Peyer's patch (tissue), 4 donors: ENCODE data around the gene PHACTR1. TPM values are rescaled to one million over a fixed set of nuclear protein-coding genes. Genes with fewer than 3 reads are reported as not detected.

Experiments used
- DNase-seq, 3 donors: peaks; one replicate each; pipeline ENCODE4 v3.0.0-alpha.2; 2017 to 2019
- H3K27ac ChIP-seq, 4 donors: fragments of 200-600 bp; sonication (generic); one replicate each; pipeline ENCODE4 v1.5.1; 2016 to 2019
- H3K27me3 ChIP-seq, 2 donors: fragments of 200-600 bp; sonication (generic); one replicate each; pipeline ENCODE4 v1.5.1; 2019
- H3K36me3 ChIP-seq, 3 donors: fragments of 200-600 bp; sonication (generic); one replicate each; pipeline ENCODE4 v1.5.1; 2016 to 2019
- H3K4me1 ChIP-seq, 4 donors: fragments of 200-600 bp; sonication (generic); one replicate each; pipeline ENCODE4 v1.5.1; 2016 to 2019
- H3K4me3 ChIP-seq, 4 donors: fragments of 200-600 bp; sonication (generic); 1 replicate in 3 of 4; 2 replicates in 1 of 4; pipeline ENCODE4 v1.5.1; 2016 to 2019; ENCODE audit warnings: mild to moderate bottlenecking in 1 of 4
- H3K9me3 ChIP-seq, 4 donors: fragments of 200-600 bp; sonication (generic); one replicate each; pipeline ENCODE4 v1.5.1; 2016 to 2019; ENCODE audit warnings: mild to moderate bottlenecking in 1 of 4
- CTCF ChIP-seq, 6 experiments: fragments of 450-650 bp in 4 of 6; fragments of 200-600 bp in 2 of 6; sonication (generic) in 1 of 6; IDR thresholded peaks; one replicate each; pipeline ENCODE4 v1.5.1; 2017 to 2019; ENCODE audit warnings: antibody characterized with exemption in 6 of 6, mild to moderate bottlenecking in 3 of 6, moderate library complexity in 1 of 6
- POLR2A ChIP-seq, 2 donors: fragments of 450-650 bp; IDR thresholded peaks; one replicate each; pipeline ENCODE4 v1.5.1; 2017; ENCODE audit warnings: antibody characterized with exemption in 2 of 2, mild to moderate bottlenecking in 2 of 2, moderate library complexity in 2 of 2
- total RNA-seq, 4 donors: library from RNA; depleted of rRNA; stranded (reverse); fragments of >200 nt; gene quantifications; one replicate each; pipeline ENCODE4 v1.1.0, GENCODE V29; 2016

Gene PHACTR1
- total RNA-seq, 4 donors from 2014 or later: 0.35 to 19.0 (median 1.7) TPM

GRCh38 chr6:13288481-13288880 lies 571.9 kb downstream of the PHACTR1 start:
- Histone ChIP-seq H3K4me1 (peaks cover 0 to 4% (median 0%) of the 10 kb centered on the region in 4 donors), H3K36me3 (peaks cover 0 to 12% (median 0%) of the 10 kb centered on the region in 3 donors), H3K9me3 (peaks cover 0 to 11% (median 0%) of the 10 kb centered on the region in 4 donors), H3K27ac (no peak overlapping the region), H3K4me3 (no peak overlapping the region), H3K27me3 (no peaks in the 10 kb centered on the region)
- TF ChIP-seq POLR2A (IDR thresholded peaks at IDR 0.05) (no peak), CTCF (IDR thresholded peaks at IDR 0.05) (no peak)
- peak in 2 of 3 donors; percentile 13 to 24 for DNase-seq

GRCh38 chr6:13288969-13289391 lies 572.4 kb downstream of the PHACTR1 start:
- peak in 2 of 3 donors; percentile 13 to 25 for DNase-seq

GRCh38 chr6:13289789-13290318 lies 573.3 kb downstream of the PHACTR1 start:
- peaks cover 0 to 26% (median 0%) of the 10 kb centered on the region in 3 donors for H3K36me3 ChIP-seq
- H3K27ac ChIP-seq: peak overlapping the region in 1 of 4 donors; percentile 9
- DNase-seq: peak in 1 of 3 donors; percentile 65

More at GRCh38 chr6:13288969-13289391, 572.4 kb downstream of the PHACTR1 start:
- peaks cover 0 to 17% (median 0%) of the 10 kb centered on the region in 3 donors for H3K36me3 ChIP-seq
- H3K4me1 ChIP-seq: peaks cover 0 to 4% (median 0%) of the 10 kb centered on the region in 4 donors
- peaks cover 0 to 11% (median 0%) of the 10 kb centered on the region in 4 donors for H3K9me3 ChIP-seq
- no peak overlapping the region for H3K27ac ChIP-seq
- H3K4me3 ChIP-seq: no peak overlapping the region
- H3K27me3 ChIP-seq: no peaks in the 10 kb centered on the region
- no peak for TF ChIP-seq POLR2A (IDR thresholded peaks at IDR 0.05)
- TF ChIP-seq CTCF (IDR thresholded peaks at IDR 0.05): no peak

GRCh38 chr6:13290335-13290734 lies 573.8 kb downstream of the PHACTR1 start:
- DNase-seq: no peak
- no peak overlapping the region for H3K4me3 ChIP-seq
- H3K36me3 ChIP-seq: peaks cover 0 to 30% (median 0%) of the 10 kb centered on the region in 3 donors
- peak overlapping the region in 1 of 4 donors; percentile 9 for H3K27ac ChIP-seq
- H3K9me3 ChIP-seq: peaks cover 0 to 11% (median 0%) of the 10 kb centered on the region in 4 donors
- H3K27me3 ChIP-seq: no peaks in the 10 kb centered on the region
- peaks cover 0 to 4% (median 0%) of the 10 kb centered on the region in 4 donors for H3K4me1 ChIP-seq
- TF ChIP-seq CTCF (IDR thresholded peaks at IDR 0.05) (no peak), POLR2A (IDR thresholded peaks at IDR 0.05) (no peak)

More at GRCh38 chr6:13289789-13290318, 573.3 kb downstream of the PHACTR1 start:
- TF ChIP-seq CTCF (IDR thresholded peaks at IDR 0.05): no peak
- TF ChIP-seq POLR2A (IDR thresholded peaks at IDR 0.05): no peak
- Histone ChIP-seq H3K4me1 (peaks cover 0 to 4% (median 0%) of the 10 kb centered on the region in 4 donors), H3K4me3 (no peak overlapping the region), H3K9me3 (peaks cover 0 to 11% (median 0%) of the 10 kb centered on the region in 4 donors), H3K27me3 (no peaks in the 10 kb centered on the region)

GRCh38 chr6:13292774-13293173 lies 576.2 kb downstream of the PHACTR1 start:
- Histone ChIP-seq H3K27me3 (no peaks in the 10 kb centered on the region), H3K36me3 (peaks cover 0 to 29% (median 0%) of the 10 kb centered on the region in 3 donors), H3K4me1 (peaks cover 0 to 4% (median 0%) of the 10 kb centered on the region in 4 donors), H3K4me3 (no peak overlapping the region), H3K9me3 (no peaks in the 10 kb centered on the region), H3K27ac (no peak overlapping the region)
- TF ChIP-seq CTCF (IDR thresholded peaks at IDR 0.05) (no peak), POLR2A (IDR thresholded peaks at IDR 0.05) (no peak)
- DNase-seq: no peak
